Effector memory CD4-positive, alpha-beta T cell (primary cell): ENCODE measurements around the gene ARAF.

Experiments used
- DNase-seq, 3 donors: peaks; one replicate each; pipeline ENCODE4 v3.0.0-alpha.2; 2020
- H3K27ac ChIP-seq: 2 replicates; pipeline ENCODE4 v1.7.0; 2013; ENCODE audit warnings: mild to moderate bottlenecking, low read length, moderate library complexity; ENCODE audit not compliant: insufficient read depth, poor library complexity, severe bottlenecking
- H3K27me3 ChIP-seq: replicated peaks from 2 replicates; pipeline ENCODE4 v1.7.0; 2013; ENCODE audit warnings: mild to moderate bottlenecking, low read length; ENCODE audit not compliant: insufficient read depth, control insufficient read depth, poor library complexity, severe bottlenecking
- H3K36me3 ChIP-seq: 2 replicates; pipeline ENCODE4 v1.7.0; 2013; ENCODE audit warnings: mild to moderate bottlenecking, low read length, moderate library complexity; ENCODE audit not compliant: control insufficient read depth, insufficient read depth
- H3K4me1 ChIP-seq: 2 replicates; pipeline ENCODE4 v1.7.0; 2013; ENCODE audit warnings: low read length, mild to moderate bottlenecking; ENCODE audit not compliant: control insufficient read depth, insufficient read depth, poor library complexity, severe bottlenecking
- H3K4me3 ChIP-seq: 2 replicates; pipeline ENCODE4 v1.7.0; 2013; ENCODE audit warnings: low read length, low read depth, mild to moderate bottlenecking; ENCODE audit not compliant: insufficient read depth, poor library complexity, severe bottlenecking
- H3K9me3 ChIP-seq: 2 replicates; pipeline ENCODE4 v1.7.0; 2013; ENCODE audit warnings: mild to moderate bottlenecking, low read length, moderate library complexity; ENCODE audit not compliant: control insufficient read depth

The ARAF gene

GRCh38 chrX:47530049-47530448 is 31.0 kb upstream of the ARAF start:
- Histone ChIP-seq H3K36me3 (no peaks in the 10 kb centered on the region), H3K4me1 (no peaks in the 10 kb centered on the region), H3K9me3 (no peaks in the 10 kb centered on the region), H3K27ac (no peak overlapping the region), H3K4me3 (no peak overlapping the region), H3K27me3 (no peaks in the 10 kb centered on the region)
- no peak for DNase-seq

DNA sequence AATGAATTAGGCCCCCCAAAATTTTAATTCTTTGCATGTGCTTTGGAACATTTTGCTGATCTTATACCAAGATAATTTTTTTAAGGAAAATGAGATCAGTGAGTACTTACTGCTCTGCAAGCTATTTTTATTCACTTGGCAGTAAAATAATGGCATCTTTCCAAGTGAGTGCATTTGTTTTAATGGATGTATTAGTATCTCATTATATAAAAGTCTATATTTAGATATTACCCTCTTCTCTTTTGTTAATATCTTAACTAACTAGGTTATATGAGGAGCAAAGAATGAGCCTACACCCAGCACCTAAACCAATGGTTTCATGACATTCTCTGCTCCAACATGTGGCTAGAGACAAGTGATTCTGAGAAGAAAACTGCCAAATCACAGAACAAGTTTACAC is 21.1 kb upstream of the ARAF start:
- Histone ChIP-seq H3K4me3 (no peak overlapping the region), H3K9me3 (no peaks in the 10 kb centered on the region), H3K27ac (no peak overlapping the region), H3K4me1 (no peaks in the 10 kb centered on the region), H3K27me3 (no peaks in the 10 kb centered on the region), H3K36me3 (no peaks in the 10 kb centered on the region)
- DNase-seq: no peak

- Histone ChIP-seq H3K9me3 (no peaks in the 10 kb centered on the region), H3K4me1 (no peaks in the 10 kb centered on the region), H3K36me3 (no peaks in the 10 kb centered on the region), H3K27ac (no peak overlapping the region), H3K27me3 (no peaks in the 10 kb centered on the region), H3K4me3 (no peak overlapping the region)
- DNase-seq: no peak
These were observed 20.1 kb upstream of the ARAF start for GRCh38 chrX:47540754-47541538.

DNA sequence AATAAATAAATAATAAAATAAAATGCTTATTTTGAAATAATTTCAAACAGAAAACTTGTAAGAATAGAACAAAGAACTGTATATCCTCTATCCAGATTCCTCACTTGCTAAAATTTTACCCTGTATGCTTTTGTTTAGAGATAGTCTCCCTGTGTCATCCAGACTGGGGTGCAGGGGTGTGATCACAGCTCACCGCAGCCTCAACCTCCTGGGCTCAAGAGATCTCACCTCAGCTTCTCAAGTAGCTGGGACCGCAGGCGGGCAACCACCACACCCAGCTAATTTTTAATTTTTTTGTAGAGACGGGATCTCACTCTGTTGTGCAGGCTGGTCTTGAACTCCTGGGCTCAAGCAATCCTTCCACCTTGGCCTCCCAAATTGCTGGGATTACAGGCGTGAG is 17.5 kb upstream of the ARAF start:
- H3K4me1 ChIP-seq: no peaks in the 10 kb centered on the region
- no peak overlapping the region for H3K4me3 ChIP-seq
- no peaks in the 10 kb centered on the region for H3K27me3 ChIP-seq
- no peak for DNase-seq
- no peaks in the 10 kb centered on the region for H3K9me3 ChIP-seq
- H3K36me3 ChIP-seq: no peaks in the 10 kb centered on the region
- no peak overlapping the region for H3K27ac ChIP-seq

GRCh38 chrX:47556045-47556623 is 4.9 kb upstream of the ARAF start:
- no peaks in the 10 kb centered on the region for H3K27me3 ChIP-seq
- H3K27ac ChIP-seq: peak overlapping the region; percentile 71
- H3K4me3 ChIP-seq: peak overlapping the region; percentile 38

GRCh38 chrX:47558436-47558835 is 2.6 kb upstream of the ARAF start:
- no peak overlapping the region for H3K4me3 ChIP-seq
- DNase-seq: no peak
- H3K27me3 ChIP-seq: no peaks in the 10 kb centered on the region
- peaks cover 5% of the 10 kb centered on the region for H3K4me1 ChIP-seq
- no peaks in the 10 kb centered on the region for H3K36me3 ChIP-seq
- no peaks in the 10 kb centered on the region for H3K9me3 ChIP-seq
- no peak overlapping the region for H3K27ac ChIP-seq

More at GRCh38 chrX:47556045-47556623, 4.9 kb upstream of the ARAF start:
- Histone ChIP-seq H3K4me1 (no peaks in the 10 kb centered on the region), H3K9me3 (no peaks in the 10 kb centered on the region), H3K36me3 (no peaks in the 10 kb centered on the region)
- DNase-seq: peak; percentile 65 to 79 (median 75)

DNA sequence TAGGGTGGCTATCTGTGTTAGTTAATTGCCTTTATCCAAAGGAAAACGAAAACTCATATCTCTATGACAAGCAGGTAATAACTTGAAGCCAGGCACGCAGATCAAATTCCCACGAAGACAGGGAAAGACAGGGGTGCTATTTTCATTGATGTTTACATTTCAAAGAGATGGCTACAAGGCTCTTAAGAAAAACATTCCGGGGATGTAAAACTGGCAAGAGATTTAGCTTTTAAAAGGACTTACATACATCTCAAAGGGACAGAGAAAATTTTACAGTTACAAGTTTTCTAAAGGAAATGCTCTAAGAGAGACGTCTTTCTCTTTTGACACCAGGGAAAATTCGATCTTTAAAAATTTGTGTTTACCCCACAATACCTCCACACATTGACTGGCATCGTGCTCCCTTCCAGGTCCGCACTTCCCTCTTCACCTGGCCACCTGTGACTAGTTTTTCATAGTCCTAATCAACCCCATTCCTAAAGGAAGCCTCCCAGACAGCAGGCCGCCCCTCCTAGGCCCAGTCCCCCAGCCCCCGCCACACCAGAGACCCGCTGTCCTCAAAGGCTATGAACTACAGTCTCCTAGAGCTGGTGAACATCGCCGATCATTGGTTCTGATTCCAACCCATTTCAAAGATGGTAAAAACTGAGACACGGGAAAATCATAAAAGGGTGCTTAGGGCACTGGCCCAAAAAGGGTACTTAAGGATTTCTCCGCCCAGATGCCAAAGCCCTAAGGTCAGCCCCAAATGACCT is 649 bp upstream of the ARAF start:
- peaks cover 9% of the 10 kb centered on the region for H3K4me1 ChIP-seq
- peaks cover 14% of the 10 kb centered on the region for H3K36me3 ChIP-seq
- H3K27ac ChIP-seq: peak overlapping the region; percentile 97
- peak overlapping the region; percentile 71 for H3K4me3 ChIP-seq
- no peak for DNase-seq
- no peaks in the 10 kb centered on the region for H3K9me3 ChIP-seq
- H3K27me3 ChIP-seq: no peaks in the 10 kb centered on the region

- peak overlapping the region; percentile 97 for H3K27ac ChIP-seq
- DNase-seq: no peak
- H3K9me3 ChIP-seq: no peaks in the 10 kb centered on the region
- peaks cover 9% of the 10 kb centered on the region for H3K4me1 ChIP-seq
- H3K27me3 ChIP-seq: no peaks in the 10 kb centered on the region
- H3K36me3 ChIP-seq: peaks cover 21% of the 10 kb centered on the region
- H3K4me3 ChIP-seq: peak overlapping the region; percentile 71
These were observed 700 bp downstream of the ARAF start for GRCh38 chrX:47561659-47562151.

GRCh38 chrX:47562615-47563243 is 1.7 kb downstream of the ARAF start:
- Histone ChIP-seq H3K9me3 (no peaks in the 10 kb centered on the region), H3K27ac (no peak overlapping the region), H3K36me3 (peaks cover 31% of the 10 kb centered on the region), H3K4me3 (no peak overlapping the region), H3K4me1 (peaks cover 9% of the 10 kb centered on the region), H3K27me3 (no peaks in the 10 kb centered on the region)
- DNase-seq: no peak
